Colonic mucosa (tissue), 4 donors: Measurements from ENCODE around the gene SLC12A9. TPM values are rescaled to one million over a fixed set of nuclear protein-coding genes. Genes with fewer than 3 reads are reported as not detected.

Experiments
- DNase-seq: peaks from one replicate; pipeline ENCODE4 v3.0.0-alpha.2; 2020
- H3K27ac ChIP-seq: fragments of 200-600 bp; one replicate; pipeline ENCODE4 v1.8.0; 2021
- H3K27me3 ChIP-seq: fragments of 200-600 bp; one replicate; pipeline ENCODE4 v1.8.0; 2021
- H3K36me3 ChIP-seq: fragments of 200-600 bp; one replicate; pipeline ENCODE4 v1.8.0; 2021
- H3K4me1 ChIP-seq: fragments of 200-600 bp; one replicate; pipeline ENCODE4 v1.8.0; 2021; ENCODE audit warnings: mild to moderate bottlenecking
- H3K4me3 ChIP-seq: fragments of 200-600 bp; one replicate; pipeline ENCODE4 v1.8.0; 2021
- H3K9ac ChIP-seq, 2 donors: one replicate each; pipeline ENCODE4 v1.7.0; 2013; ENCODE audit warnings: control low read depth in 2 of 2, low read depth in 2 of 2, low read length in 2 of 2
- H3K9me3 ChIP-seq: fragments of 200-600 bp; one replicate; pipeline ENCODE4 v1.8.0; 2021
- CTCF ChIP-seq: fragments of 200-600 bp; IDR thresholded peaks from one replicate; pipeline ENCODE4 v1.8.0; 2022; ENCODE audit warnings: antibody characterized with exemption, mild to moderate bottlenecking
- intact Hi-C: fragments of 100-400 bp; cut with DNase I; formaldehyde crosslinking; loops from one replicate; pipeline ENCODE4 v1.14.1; 2022
- total RNA-seq, 2 donors: library from RNA; stranded (reverse); fragmentation: NEBNext Ultra II Directional in 1 of 2; extraction: Animal tissue kit (Norgen Biotek cat#: 25700) in 1 of 2; gene quantifications; one replicate each; pipeline ENCODE4 v1.2.1, GENCODE V29; 2021
- donor health status: healthy.
- donor health status: DM: no; HTN: no; CAD: no.
- donor health status: DM: no; HTN: no; CAD: no.

SLC12A9 gene, protein sequence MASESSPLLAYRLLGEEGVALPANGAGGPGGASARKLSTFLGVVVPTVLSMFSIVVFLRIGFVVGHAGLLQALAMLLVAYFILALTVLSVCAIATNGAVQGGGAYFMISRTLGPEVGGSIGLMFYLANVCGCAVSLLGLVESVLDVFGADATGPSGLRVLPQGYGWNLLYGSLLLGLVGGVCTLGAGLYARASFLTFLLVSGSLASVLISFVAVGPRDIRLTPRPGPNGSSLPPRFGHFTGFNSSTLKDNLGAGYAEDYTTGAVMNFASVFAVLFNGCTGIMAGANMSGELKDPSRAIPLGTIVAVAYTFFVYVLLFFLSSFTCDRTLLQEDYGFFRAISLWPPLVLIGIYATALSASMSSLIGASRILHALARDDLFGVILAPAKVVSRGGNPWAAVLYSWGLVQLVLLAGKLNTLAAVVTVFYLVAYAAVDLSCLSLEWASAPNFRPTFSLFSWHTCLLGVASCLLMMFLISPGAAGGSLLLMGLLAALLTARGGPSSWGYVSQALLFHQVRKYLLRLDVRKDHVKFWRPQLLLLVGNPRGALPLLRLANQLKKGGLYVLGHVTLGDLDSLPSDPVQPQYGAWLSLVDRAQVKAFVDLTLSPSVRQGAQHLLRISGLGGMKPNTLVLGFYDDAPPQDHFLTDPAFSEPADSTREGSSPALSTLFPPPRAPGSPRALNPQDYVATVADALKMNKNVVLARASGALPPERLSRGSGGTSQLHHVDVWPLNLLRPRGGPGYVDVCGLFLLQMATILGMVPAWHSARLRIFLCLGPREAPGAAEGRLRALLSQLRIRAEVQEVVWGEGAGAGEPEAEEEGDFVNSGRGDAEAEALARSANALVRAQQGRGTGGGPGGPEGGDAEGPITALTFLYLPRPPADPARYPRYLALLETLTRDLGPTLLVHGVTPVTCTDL
- total RNA-seq = 10 to 100 TPM; 24.1 to 35.9 TPM

GRCh38 chr7:100852048-100852872, at the start of gene SLC12A9:
SLC12A9 (plus strand) TSS chr7:100852713; CDS start chr7:100854198, 1,485 bp downstream.
- Histone ChIP-seq H3K4me3 (peak within 1 kb of the TSS; percentile 79), H3K9me3 (no peaks in the 10 kb centered on the region), H3K27ac (peak within 1 kb of the TSS; percentile 60), H3K4me1 (no peaks in the 10 kb centered on the region), H3K36me3 (no peaks in the 10 kb centered on the region), H3K9ac (peak within 1 kb of the TSS; percentile 58 to 77), H3K27me3 (no peaks in the 10 kb centered on the region)
- TF ChIP-seq CTCF = peak; percentile 87
- intact Hi-C loops = loop anchor here (5.0 kb wide), 1 partner anchor 145 kb away; the partner anchor contains the start of gene POP7
- peak; percentile 93 for DNase-seq

DNA sequence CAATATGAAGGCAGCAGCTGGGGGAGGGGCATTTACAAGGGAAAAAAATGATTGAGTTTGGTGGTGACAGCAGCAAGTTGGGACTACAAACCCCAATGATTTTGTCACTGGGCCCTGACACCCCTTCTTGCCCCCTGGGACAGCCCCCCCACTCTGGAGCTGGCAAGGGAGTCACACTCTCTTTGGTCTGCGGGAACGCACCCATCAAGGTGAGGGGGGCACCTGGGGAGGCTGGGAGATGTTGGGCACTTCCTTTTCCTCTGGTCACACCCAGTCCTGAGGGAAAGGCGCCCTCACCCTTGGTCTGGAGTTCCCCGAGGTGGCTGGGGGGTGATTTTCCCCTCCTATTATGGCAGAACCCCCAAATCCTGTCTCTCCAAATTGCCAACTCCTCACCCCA, 49.6 kb upstream of the SLC12A9 start:
- peak; percentile 63 for DNase-seq
- Histone ChIP-seq H3K27ac (peak overlapping the region; percentile 70), H3K36me3 (no peaks in the 10 kb centered on the region), H3K4me1 (peaks cover 27% of the 10 kb centered on the region), H3K27me3 (no peaks in the 10 kb centered on the region), H3K9me3 (no peaks in the 10 kb centered on the region), H3K9ac (peak overlapping the region in 1 of 2 donors; percentile 71), H3K4me3 (no peak overlapping the region)
- TF ChIP-seq CTCF = no peak
- intact Hi-C loops = no loop called here

GRCh38 chr7:100803398-100804161, 48.9 kb upstream of the SLC12A9 start:
- H3K4me3 ChIP-seq = no peak overlapping the region
- DNase-seq = peak; percentile 94
- peak overlapping the region; percentile 70 for H3K27ac ChIP-seq
- no peaks in the 10 kb centered on the region for H3K36me3 ChIP-seq
- no peak for TF ChIP-seq CTCF
- intact Hi-C loops = no loop called here
- H3K27me3 ChIP-seq = no peaks in the 10 kb centered on the region
- peaks cover 27% of the 10 kb centered on the region for H3K4me1 ChIP-seq
- H3K9me3 ChIP-seq = no peaks in the 10 kb centered on the region
- H3K9ac ChIP-seq = peak overlapping the region in 1 of 2 donors; percentile 71

DNA sequence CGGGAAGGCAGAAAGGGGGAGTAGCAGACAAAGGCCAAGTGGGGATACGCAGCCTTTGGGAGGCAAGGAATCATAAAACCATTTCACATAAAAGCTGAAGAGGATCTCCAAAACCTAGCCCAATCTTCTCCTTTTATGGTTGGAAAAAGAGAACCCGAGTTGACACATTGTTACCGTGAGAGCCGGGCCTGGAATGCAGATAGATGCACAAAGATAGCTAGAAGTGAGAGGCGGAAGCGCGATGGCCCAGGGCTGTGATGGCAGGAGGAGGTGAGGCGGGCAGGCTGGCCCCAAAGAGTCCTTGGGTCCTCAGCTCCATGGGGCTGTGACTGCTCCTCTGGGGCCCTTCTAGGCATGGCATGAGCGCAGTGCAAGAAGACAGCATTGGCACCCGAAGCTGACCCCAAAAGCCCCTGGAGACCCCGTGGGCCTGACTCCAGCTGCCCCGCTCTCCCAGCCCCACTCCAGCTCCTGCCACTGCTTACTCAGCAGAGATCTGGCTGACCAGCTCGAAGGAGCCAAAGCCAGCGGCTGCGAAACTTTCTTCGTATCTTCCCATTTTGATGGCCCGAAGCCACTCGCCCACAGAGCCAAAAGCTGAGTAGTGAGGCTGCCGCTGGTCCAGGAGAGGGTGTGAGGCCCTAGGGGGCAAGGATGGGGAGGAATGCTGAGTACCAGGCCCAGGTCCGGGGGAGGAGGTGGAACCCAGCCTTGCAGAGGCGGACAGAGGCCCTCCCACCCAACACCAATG, 47.7 kb upstream of the SLC12A9 start:
- Histone ChIP-seq H3K27ac (no peak overlapping the region), H3K4me1 (peaks cover 27% of the 10 kb centered on the region), H3K27me3 (no peaks in the 10 kb centered on the region), H3K9me3 (no peaks in the 10 kb centered on the region), H3K9ac (no peak overlapping the region), H3K36me3 (no peaks in the 10 kb centered on the region), H3K4me3 (no peak overlapping the region)
- DNase-seq = no peak
- TF ChIP-seq CTCF = no peak
- intact Hi-C loops = no loop called here
